A673 (cell line): ENCODE results near the gene CCDC196. TPM values are rescaled to one million over a fixed set of nuclear protein-coding genes. Genes with fewer than 3 reads are reported as not detected.

Experiments used
- Bru-seq: library from RNA; stranded (reverse); fragments of 400-500 nt; gene quantifications from one replicate; lab custom pipeline; 2021; lab: Mats Ljungman, UMichigan
- BruChase-seq, 2 experiments: library from RNA; stranded (reverse); fragments of 400-500 nt; gene quantifications; one replicate each; lab custom pipeline; 2021; lab: Mats Ljungman, UMichigan
- BruUV-seq: library from RNA; stranded (reverse); fragments of 400-500 nt; replicated peaks from 2 replicates; lab custom pipeline; 2021; lab: Mats Ljungman, UMichigan
- CTCF ChIA-PET: fragments of 300-600 bp; sonication (Branson Sonifier 250); formaldehyde crosslinking; loops from one replicate; lab custom pipeline; 2022; ENCODE audit warnings: antibody characterized with exemption; lab: Charles Lee
- POLR2A ChIA-PET: fragments of 300-600 bp; sonication (Branson Sonifier 250); formaldehyde crosslinking; loops from one replicate; lab custom pipeline; 2022; ENCODE audit warnings: antibody characterized with exemption; ENCODE audit not compliant: low non-redundant PET; lab: Charles Lee
- DNase-seq: peaks from one replicate; pipeline ENCODE4 v3.0.0-alpha.2; 2015; ENCODE audit warnings: low spot score
- H3K27ac ChIP-seq: fragments of 200-600 bp; sonication (generic); 2 replicates; pipeline ENCODE4 v1.5.1; 2016; ENCODE audit warnings: mixed run types, low read depth, mild to moderate bottlenecking, mixed read lengths, antibody characterized with exemption, low read length; ENCODE audit not compliant: poor library complexity, severe bottlenecking
- H3K27me3 ChIP-seq: fragments of 200-600 bp; sonication (generic); replicated peaks from 2 replicates; pipeline ENCODE4 v1.6.1; 2017; ENCODE audit warnings: mixed run types, low read depth, mild to moderate bottlenecking, mixed read lengths, antibody characterized with exemption, low read length; ENCODE audit not compliant: insufficient read depth, poor library complexity
- H3K36me3 ChIP-seq: fragments of 200-600 bp; sonication (generic); 2 replicates; pipeline ENCODE4 v1.6.1; 2016; ENCODE audit warnings: mixed run types, mild to moderate bottlenecking, mixed read lengths, antibody characterized with exemption, low read length; ENCODE audit not compliant: insufficient read depth, poor library complexity, severe bottlenecking
- H3K4me1 ChIP-seq: fragments of 200-600 bp; sonication (generic); 2 replicates; pipeline ENCODE4 v1.6.1; 2017; ENCODE audit warnings: mixed run types, mild to moderate bottlenecking, mixed read lengths, antibody characterized with exemption, low read length; ENCODE audit not compliant: insufficient read depth, poor library complexity, severe bottlenecking
- H3K4me3 ChIP-seq: fragments of 200-600 bp; sonication (generic); 2 replicates; pipeline ENCODE4 v1.5.1; 2016; ENCODE audit warnings: low read depth, mixed run types, mild to moderate bottlenecking, mixed read lengths, low read length; ENCODE audit not compliant: poor library complexity, severe bottlenecking
- H3K9me3 ChIP-seq: fragments of 200-600 bp; sonication (generic); 2 replicates; pipeline ENCODE4 v1.6.1; 2016; ENCODE audit warnings: mixed run types, low read depth, mild to moderate bottlenecking, mixed read lengths, antibody characterized with exemption, low read length; ENCODE audit not compliant: poor library complexity, severe bottlenecking
- EZH2 ChIP-seq: fragments of 200-600 bp; sonication (generic); IDR thresholded peaks from 2 replicates; pipeline ENCODE4 v1.6.1; 2017; ENCODE audit warnings: borderline replicate concordance, low read depth, mild to moderate bottlenecking, mixed read lengths, antibody characterized with exemption, low read length; ENCODE audit not compliant: poor library complexity, severe bottlenecking
- intact Hi-C: fragments of 100-400 bp; cut with micrococcal nuclease; formaldehyde crosslinking; loops from one replicate; pipeline ENCODE4 v1.10.0; 2022; ENCODE audit not compliant: unreplicated experiment
- long read RNA-seq: library from polyadenylated mRNA; stranded (forward); transcript quantifications from one replicate; pipeline ENCODE4 v2.0.0, GENCODE V29; 2022
- total RNA-seq: library from RNA; stranded (reverse); gene quantifications from 2 replicates; pipeline ENCODE4 v1.2.3, GENCODE V29; 2021
- TF ChIP-seq, protein P1 (sequence below): fragments of 300-800, 200-600 bp; sonication (generic); conservative IDR thresholded peaks from 2 replicates; pipeline ENCODE4 v1.5.1; 2017; ENCODE audit warnings: low read depth, mild to moderate bottlenecking, antibody characterized with exemption, low read length, moderate library complexity, mixed read lengths

The CCDC196 gene, protein sequence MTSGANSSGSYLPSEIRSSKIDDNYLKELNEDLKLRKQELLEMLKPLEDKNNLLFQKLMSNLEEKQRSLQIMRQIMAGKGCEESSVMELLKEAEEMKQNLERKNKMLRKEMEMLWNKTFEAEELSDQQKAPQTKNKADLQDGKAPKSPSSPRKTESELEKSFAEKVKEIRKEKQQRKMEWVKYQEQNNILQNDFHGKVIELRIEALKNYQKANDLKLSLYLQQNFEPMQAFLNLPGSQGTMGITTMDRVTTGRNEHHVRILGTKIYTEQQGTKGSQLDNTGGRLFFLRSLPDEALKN
- total RNA-seq (not detected in 2 replicates), Bru-seq, nascent RNA (not detected), BruChase-seq, experiment 1, labeled RNA remaining after a 2-hour chase (not detected), BruChase-seq, experiment 2, labeled RNA remaining after a 6-hour chase (not detected)
- long read RNA-seq = 0 reads

DNA sequence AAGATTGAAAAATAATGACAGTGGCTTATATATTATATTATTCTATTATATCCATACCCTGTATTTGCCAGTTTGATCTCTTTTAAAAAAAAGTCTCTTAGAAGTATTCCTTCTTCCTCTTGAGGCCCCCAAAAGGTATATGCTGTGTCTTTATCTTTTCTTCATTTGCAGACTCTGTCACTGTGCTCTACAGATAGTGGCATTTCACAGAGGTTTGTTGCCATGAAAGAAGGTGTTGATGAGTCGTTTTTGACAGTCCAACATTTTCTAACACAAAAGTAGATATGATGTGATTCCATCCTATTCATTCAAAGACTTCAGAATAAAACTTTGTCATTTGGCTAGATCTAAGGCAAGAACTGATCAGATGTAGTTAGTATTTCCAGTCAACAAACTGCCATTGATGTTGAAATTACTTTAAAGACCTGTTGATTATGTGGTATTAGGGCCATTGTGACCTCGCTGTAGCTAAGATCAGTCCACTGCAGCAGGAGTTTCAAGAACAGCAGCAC is at the start of gene CCDC196:
Gene CCDC196 (plus strand): TSS at position 462 of the 512 bp plus-strand sequence. CDS start 132 bp downstream, outside the sequence.
- H3K4me3 ChIP-seq = no peak within 1 kb of the TSS
- no TSS peak for BruUV-seq
- H3K27ac ChIP-seq = no peak within 1 kb of the TSS
- no peaks in the 10 kb centered on the region for H3K9me3 ChIP-seq
- no peaks in the 10 kb centered on the region for H3K27me3 ChIP-seq
- ChIA-PET CTCF (no interaction called here), POLR2A (no interaction called here)
- no peaks in the 10 kb centered on the region for H3K4me1 ChIP-seq
- intact Hi-C loops = no loop called here
- TF ChIP-seq, protein P1, sequence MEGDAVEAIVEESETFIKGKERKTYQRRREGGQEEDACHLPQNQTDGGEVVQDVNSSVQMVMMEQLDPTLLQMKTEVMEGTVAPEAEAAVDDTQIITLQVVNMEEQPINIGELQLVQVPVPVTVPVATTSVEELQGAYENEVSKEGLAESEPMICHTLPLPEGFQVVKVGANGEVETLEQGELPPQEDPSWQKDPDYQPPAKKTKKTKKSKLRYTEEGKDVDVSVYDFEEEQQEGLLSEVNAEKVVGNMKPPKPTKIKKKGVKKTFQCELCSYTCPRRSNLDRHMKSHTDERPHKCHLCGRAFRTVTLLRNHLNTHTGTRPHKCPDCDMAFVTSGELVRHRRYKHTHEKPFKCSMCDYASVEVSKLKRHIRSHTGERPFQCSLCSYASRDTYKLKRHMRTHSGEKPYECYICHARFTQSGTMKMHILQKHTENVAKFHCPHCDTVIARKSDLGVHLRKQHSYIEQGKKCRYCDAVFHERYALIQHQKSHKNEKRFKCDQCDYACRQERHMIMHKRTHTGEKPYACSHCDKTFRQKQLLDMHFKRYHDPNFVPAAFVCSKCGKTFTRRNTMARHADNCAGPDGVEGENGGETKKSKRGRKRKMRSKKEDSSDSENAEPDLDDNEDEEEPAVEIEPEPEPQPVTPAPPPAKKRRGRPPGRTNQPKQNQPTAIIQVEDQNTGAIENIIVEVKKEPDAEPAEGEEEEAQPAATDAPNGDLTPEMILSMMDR = no peak
- no peak for TF ChIP-seq EZH2
- H3K36me3 ChIP-seq = no peaks in the 10 kb centered on the region
- no peak for DNase-seq

GRCh38 chr14:66440801-66441200 is 45.4 kb upstream of the CCDC196 start:
- CTCF ChIA-PET = no interaction called here
- POLR2A ChIA-PET = no interaction called here
- intact Hi-C loops = no loop called here
- BruUV-seq = no TSS peak
- no peaks in the 10 kb centered on the region for H3K4me1 ChIP-seq
- no peaks in the 10 kb centered on the region for H3K27me3 ChIP-seq
- no peak for DNase-seq
- TF ChIP-seq EZH2 = no peak
- TF ChIP-seq, protein P1 = no peak
- H3K9me3 ChIP-seq = peaks cover 10% of the 10 kb centered on the region
- no peak overlapping the region for H3K4me3 ChIP-seq
- no peaks in the 10 kb centered on the region for H3K36me3 ChIP-seq
- no peak overlapping the region for H3K27ac ChIP-seq

- Histone ChIP-seq H3K27ac (no peak overlapping the region), H3K4me3 (no peak overlapping the region), H3K36me3 (no peaks in the 10 kb centered on the region), H3K4me1 (no peaks in the 10 kb centered on the region), H3K9me3 (peaks cover 10% of the 10 kb centered on the region), H3K27me3 (no peaks in the 10 kb centered on the region)
- BruUV-seq = no TSS peak
- CTCF ChIA-PET = no interaction called here
- TF ChIP-seq, protein P1 = no peak
- no peak for TF ChIP-seq EZH2
- intact Hi-C loops = no loop called here
- no peak for DNase-seq
- POLR2A ChIA-PET = no interaction called here
Measured at GRCh38 chr14:66442953-66443571, 43.1 kb upstream of the CCDC196 start.
